ENCODE measurements around the gene THRB.
"Not testable (repeated sequence)": the region's sequence is repeated elsewhere in the genome, so short reads cannot be mapped to it uniquely, and the experiment has no call there.

THRB gene

DNA sequence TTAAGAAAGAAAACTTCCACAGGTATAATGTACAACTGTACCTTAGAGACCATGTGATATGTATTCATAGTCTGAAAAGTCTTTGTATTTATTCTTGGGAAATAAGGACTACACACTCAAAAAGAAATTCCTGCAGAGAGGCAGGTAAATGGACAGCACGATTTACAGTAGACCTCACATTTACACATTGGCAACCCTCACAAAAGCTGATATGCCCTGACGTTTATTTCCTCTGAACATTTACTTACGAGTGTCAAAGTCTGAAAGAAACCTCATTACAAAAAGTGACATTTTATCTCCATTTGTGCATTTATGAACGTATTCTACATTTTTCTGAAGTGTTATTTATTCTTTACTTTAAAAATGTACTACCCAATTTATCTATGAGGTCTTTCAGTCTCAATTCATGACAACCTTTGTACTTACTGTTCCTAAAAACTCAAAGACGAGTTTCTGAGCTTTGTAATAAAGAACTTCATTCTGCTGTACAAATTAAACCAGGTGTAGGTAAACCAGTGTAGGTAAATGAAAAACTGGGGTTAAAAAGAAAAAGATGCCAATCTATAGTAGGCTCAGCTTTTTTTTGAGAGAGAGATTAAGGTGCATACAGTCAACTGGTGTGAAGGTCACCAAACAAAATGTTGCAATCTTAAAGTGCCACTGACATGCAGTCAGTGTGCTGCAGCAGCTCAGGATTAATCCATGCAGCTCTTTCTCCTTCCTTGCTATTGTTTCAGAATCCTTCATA lies 44.3 kb downstream of the THRB start:
- in situ Hi-C loops (cut with MboI; ENCODE audit: low sequenced_read_pairs) = no loop called here

DNA sequence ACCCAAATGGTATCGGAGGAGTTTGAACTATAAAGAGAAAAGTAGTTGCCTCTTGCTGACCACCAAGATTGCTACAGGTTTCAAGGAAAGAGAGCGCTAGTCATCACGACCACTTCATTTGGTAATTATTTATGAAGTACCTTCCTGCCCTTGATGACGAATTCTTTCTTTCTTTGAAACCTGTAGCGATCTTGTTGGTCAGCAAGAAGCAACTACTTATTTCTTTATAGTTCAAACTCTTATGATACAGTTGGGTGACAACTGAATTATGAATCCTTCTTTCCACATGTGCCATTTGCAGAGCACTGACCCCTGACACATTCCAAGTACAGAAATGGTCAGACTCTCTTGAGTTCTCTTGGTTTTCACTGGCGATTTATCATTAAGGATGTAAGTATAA lies 46.8 kb downstream of the THRB start:
- in situ Hi-C loops (cut with MboI; ENCODE audit: low sequenced_read_pairs) = no loop called here

DNA sequence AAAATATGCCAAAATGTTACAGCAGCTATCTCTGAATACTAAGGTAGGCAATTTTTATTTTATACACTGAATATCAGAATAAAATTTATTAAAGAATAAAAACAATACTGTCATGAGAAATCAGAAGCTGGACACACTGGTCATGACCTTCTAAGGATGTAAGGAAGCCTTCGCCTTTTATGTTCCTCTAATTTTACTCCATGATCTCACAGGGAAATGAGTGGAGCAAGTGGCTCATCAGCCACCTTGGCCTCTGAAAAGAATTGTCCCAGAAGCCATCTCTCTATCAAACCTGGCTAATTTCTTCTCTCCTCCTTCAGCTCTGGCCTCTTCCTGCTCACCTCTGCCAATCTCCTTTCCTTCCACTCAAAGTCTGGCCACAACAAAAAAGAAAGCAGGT lies 48.6 kb downstream of the THRB start:
- in situ Hi-C loops (cut with MboI; ENCODE audit: low sequenced_read_pairs) = no loop called here

DNA sequence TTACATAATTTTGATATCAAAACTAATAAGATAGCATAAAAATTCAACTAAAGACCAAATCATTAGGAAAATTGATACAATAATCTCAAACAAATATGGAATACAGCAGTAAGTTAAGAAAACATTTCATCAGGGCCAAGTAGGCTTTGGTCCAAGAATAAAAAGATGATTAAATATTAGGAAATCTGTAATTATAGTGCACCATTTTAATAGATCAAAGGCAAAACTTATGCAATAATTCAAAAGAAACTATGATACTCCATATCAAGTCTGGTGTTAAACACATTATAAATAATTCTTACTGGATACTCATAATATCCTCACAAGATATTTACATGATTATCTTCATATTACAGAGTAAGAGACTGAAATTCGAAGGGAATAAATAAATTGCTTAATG lies 51.2 kb downstream of the THRB start:
- in situ Hi-C loops (cut with MboI; ENCODE audit: low sequenced_read_pairs) = no loop called here

DNA sequence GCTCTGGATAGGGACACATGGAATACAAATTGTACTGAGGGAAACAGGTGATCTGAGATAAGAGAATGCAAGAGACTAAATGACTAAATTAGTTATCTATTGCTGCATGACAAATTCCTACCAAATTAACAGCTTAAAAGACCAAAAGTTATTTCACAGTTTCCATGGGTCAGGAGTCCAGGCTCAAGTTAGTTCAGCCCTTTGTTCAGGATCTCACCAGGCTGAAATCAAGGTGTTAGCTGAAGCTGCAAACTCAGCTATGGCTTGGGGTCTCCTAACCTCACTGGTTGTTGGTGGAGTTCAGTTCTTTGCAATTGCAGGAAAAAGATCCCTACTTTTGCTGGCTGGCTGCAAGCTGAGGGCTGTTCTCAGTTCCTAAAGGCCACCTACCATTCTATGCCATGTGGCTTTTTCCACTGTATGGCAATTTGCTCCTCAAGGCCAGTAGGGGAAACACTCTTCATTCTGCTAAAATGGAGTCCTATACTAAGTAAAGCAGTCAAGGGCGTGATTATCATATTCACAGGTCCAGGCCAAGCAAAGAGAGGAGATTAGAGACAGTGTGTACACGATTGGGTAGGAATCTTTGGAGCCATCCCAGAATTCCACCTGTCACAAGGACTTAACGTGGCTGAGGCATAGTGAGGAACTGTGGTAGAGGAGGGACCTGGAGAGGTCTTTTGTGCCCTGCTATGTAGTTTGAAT lies 53.7 kb downstream of the THRB start:
- in situ Hi-C loops (cut with MboI; ENCODE audit: low sequenced_read_pairs) = no loop called here

DNA sequence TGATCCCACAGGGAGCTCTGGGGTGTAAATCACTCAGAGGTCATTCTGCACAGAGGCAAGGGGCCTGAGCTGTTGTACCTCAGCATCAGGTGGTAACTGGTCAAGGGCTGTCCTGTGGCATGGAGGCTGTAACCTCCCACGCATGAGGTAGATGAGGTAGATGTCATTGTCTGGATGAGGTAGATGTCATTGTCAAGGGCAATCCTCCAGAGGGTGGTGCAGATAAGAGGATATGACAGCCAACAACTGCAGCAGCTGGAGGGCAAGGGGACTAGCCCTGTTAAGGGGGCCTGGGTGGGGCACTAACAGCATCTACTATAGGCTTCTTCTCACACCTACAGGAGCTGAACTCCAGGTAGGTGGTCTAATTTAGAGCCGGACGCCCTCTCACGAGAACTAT lies 55.6 kb downstream of the THRB start:
- in situ Hi-C loops (cut with MboI; ENCODE audit: low sequenced_read_pairs) = no loop called here

DNA sequence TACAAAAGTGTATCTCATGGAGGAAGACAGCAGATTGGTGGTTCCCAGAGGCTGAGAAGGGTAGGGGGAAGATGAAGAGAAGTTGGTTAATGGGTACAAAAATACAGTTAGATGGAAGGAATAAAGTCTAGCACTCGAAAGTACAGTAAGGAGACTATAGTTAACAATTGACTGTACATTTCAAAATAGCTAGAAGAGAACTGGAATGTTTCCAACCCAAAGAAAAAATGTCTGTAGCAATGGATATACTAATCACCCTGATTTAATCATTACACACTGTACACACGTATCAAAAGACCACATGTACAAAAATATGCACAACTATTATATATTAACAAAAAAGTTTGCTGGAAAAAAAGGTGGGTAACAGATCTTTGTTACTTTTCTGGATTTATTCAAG lies 57.3 kb downstream of the THRB start:
- in situ Hi-C loops (cut with MboI; ENCODE audit: low sequenced_read_pairs) = no loop called here

DNA sequence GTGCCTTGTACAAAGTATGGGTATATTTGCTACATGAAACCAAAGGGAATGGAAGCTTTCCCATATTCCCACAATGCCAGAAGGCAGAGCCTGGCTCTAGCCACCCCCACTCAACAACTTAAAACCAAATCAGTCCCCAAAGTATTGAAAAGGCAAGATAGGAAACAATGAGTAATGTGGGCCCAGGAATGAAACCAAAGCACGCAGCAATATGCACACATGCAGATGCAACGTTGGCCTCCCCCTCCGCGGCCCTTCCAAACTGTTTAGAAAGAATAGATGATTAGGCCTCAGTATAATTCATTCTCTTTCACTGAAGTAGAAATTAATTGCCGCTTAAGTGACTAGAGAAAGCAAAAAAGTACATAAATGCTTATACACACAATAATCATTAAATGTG lies 59.1 kb downstream of the THRB start:
- in situ Hi-C loops (cut with MboI; ENCODE audit: low sequenced_read_pairs) = no loop called here

DNA sequence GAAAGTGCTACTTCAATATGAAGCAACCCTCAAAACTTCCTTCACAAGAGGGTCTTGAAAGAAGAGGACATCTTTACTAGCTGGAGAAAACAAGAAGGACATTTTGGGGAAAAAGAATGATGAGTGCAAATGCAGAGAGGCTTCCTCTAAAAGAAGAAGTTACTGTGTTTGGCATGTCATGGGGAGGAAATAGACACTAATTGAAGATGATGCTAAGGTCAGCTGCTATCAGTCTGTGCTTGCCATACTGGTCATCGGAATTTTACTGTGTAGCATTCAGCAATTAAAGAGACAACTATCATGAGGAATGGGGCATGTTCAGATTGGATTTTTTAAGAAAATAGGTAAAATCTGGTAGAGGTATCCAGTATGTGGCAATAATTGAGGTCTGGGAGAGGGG lies 60.0 kb downstream of the THRB start:
- in situ Hi-C loops (cut with MboI; ENCODE audit: low sequenced_read_pairs) = no loop called here

DNA sequence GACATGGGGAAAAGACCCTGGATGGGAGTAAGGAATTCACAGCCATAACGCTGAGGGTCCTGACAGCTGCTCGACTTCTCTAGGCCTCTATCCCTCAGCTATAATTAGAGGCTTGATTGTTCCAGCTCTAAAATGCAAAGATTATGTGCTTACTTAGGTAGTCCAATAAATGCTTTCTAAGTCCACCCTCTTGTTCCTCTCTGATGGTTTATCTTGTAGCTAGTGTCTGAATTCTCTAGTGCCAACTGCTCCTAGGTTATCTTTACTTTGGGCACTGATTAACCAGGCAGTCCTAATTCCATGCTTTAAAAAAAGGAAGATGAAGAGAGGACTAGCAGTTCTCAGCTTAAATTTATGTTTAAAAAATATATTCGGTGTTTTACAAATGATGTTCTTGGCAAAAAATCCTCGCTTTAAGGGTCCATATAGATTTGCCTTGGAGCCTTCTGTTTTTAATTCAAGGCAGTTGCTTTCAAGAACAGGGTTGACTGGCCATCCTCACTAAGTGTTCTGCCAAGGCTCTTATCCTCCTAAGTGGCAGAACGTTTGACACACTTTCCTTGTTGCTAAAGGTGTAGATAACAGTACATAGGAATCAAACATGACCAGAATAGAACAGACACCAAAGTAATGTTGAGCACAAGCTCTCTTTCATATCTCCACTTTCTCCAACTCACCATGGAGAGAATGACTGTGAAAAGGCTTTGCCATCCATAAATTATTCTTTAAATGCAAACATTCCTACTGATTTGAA lies 60.6 kb downstream of the THRB start:
- in situ Hi-C loops (cut with MboI; ENCODE audit: low sequenced_read_pairs) = no loop called here

DNA sequence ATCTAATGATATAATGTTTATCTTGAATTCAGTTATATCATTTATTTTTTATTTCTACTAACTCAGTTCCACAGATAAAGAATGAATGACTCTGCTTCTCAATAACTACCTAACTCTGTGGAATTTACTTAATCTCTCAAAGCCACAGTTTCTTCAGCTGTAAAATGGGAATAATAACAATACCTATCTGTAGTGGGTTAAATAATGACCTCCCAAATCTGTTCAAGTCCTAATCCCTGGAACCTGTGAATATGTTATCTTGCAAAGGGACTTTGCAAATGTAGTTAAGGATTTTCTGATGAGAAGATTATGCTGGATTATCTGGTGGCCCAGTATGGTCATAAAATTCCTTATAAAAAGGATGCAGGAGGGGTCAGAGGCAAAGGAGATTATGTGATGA lies 61.7 kb downstream of the THRB start:
- in situ Hi-C loops (cut with MboI; ENCODE audit: low sequenced_read_pairs) = no loop called here

DNA sequence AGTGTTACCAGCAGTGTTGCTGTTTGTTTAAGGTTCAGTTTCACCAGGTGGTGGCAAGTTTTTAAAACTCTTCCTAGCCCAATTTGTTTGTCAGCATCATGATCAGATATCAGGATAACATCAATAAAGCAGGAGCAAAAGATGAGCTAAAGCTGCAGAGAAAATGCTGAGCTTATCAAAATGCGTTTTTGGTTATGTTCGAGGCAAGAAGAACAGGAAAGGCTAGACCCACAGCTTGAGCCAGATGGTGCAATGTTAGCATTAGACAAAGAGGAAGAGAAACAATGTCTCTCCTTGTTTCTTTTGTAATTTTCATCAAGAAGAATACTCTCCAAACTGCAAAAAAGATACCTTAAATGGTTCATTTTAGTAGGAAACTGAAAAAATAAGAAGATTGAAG lies 66.2 kb downstream of the THRB start:
- in situ Hi-C loops (cut with MboI; ENCODE audit: low sequenced_read_pairs) = no loop called here

DNA sequence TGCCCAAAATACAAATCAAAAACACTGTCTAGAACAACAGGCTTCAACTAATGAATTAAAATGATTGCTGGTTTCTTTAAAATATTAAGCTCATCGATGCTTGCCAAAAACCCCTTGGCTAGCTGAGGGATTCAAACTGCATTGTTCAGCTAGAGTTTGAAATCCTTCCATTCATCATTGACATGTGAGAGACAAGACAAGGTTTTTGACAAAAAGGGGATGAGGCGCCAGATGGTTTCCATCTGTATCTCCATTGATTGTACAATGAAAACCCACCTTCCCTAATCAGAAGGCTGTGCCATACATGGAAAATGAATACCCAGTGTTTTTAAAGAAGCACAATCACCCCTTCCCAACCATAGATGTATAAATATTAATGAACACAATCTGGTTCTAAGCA lies 67.8 kb downstream of the THRB start:
- in situ Hi-C loops (cut with MboI; ENCODE audit: low sequenced_read_pairs) = no loop called here

DNA sequence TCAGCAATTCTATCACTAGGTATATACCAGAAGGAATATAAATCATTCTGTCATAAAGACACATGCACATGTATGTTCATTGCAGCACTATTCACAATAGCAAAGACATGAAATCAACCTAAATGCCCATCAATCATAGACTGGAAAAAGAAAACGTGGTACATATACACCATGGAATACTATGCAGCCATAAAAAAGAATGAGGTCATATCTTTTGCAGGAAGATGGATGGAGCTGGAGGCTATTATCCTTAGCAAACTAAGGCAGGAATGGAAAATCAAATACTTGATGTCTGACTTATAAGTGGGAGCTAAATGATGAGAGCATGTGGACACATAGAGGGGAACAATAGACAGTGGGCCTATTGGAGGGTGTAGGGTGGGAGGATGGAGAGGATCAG lies 73.8 kb downstream of the THRB start:
- in situ Hi-C loops (cut with MboI; ENCODE audit: low sequenced_read_pairs) = not testable (repeated sequence)

DNA sequence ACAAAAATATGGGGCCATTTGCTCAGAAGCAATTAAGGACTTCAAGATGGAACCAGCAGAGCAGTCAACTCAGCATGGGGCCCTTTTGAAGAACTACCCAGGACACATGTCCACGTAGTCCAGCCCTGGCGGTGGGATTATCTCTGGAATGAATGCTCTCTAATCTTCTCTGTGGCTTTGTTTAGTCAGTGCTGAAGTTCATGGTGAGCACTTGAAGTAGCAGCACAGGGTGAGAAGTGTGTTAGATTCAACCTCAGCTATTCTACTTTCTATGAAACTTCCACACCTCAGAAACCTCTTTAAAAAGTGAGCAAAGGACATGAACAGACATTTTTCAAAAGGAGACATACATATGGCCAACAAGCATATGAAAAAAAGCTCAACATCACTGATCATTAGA lies 74.4 kb downstream of the THRB start:
- in situ Hi-C loops (cut with MboI; ENCODE audit: low sequenced_read_pairs) = no loop called here

DNA sequence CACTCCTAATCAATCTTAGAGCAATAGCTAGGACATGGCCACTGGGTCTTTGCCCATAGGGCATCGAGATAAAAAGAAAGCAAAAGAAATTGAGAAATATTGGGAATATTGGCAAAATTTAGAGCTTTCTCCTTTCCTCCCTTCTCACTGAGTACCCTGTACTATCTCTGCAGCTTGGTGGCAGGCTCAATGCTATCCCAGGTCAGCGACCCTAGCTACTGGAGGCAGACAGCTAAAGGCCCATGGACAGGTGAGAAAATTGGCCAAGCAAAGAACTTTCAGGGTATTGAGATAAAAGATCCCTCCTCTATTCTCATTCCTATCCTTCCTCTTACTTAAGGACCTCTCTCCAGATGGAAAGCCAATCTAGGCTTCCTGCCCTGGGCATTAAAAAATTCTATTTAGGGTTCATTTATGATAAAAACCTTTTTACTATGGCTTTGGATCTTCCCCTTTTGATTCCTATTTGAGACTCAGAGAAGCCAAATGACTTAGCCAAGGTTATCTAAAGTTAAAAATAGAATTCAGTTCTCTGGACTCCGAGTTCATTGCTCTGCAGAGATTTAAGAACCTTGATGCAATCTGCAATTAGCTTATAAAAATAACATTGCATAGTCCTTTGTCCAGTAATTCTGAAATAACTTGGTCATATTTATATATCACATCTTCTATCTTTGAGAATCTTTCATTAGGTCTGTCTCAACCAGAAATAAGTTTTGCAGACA lies 75.4 kb downstream of the THRB start:
- in situ Hi-C loops (cut with MboI; ENCODE audit: low sequenced_read_pairs) = no loop called here

DNA sequence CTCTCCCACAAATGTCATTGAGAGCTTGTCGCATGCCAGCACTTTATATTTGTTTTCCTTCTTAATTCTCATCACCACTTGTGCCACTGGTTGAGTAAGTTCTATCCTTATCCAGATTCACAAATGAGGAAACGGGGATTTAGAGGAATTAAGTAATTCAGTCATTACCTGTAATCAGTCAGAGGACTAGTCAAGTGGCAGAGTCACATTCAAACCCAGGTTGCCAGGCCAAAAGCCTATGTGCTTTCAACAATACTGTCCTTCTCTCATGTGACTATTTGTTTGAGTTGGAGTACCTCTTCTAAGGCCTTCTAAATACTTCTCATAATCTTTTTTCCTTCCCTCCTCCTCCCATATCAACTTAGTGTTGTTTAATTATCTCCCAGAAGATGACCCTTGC lies 76.9 kb downstream of the THRB start:
- in situ Hi-C loops (cut with MboI; ENCODE audit: low sequenced_read_pairs) = no loop called here

DNA sequence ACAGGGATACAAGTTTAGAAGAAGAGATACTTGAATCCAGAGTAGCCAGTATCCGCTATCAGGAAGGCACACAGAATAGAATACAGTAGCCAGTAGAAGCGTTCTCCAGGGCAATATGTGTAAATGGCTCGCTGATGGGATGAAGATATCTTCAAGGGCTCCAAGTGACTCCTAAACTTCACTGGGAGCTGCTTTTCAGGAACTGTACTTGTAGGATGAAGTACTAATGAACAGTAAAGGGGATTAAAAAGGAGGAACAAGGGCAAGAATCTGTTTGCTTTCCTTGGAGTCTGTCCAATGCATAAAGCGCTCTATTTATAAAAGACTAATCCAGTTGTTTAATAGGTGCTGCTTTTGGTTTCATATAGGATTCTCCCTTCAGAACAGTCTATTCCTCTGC lies 78.4 kb downstream of the THRB start:
- in situ Hi-C loops (cut with MboI; ENCODE audit: low sequenced_read_pairs) = no loop called here

DNA sequence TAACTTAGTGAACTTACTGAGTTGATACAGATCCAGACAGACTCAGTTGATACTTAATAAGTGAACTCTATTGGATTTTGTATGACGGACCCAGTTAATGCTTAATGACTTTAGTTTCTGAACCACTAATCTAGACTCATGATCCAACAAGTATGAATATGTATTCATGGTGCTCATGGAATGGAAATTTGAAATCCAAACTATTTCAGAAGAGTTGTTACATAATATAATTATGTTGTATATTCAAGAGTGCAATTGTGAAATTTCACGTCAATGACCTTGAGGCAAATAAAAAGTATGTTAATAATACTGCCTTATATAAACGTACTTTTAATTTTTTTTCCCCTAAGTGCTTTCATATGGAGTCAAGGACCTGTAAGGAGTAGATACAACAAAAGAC lies 78.8 kb downstream of the THRB start:
- in situ Hi-C loops (cut with MboI; ENCODE audit: low sequenced_read_pairs) = no loop called here

DNA sequence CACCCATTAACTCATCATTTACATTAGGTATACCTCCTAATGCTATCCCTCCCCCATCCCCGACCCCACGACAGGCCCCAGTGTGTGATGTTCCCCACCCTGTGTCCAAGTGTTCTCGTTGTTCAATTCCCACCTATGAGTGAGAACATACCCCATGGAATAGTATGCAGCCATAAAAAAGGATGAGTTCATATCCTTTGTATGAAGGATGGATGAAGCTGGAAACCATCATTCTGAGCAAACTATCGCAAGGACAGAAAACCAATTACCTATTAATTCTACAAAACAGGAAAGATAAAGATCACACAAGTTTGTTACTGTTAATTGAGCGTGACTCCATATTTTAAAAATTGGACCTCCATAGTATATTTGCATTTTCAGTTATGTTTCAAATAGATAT lies 81.0 kb downstream of the THRB start:
- in situ Hi-C loops (cut with MboI; ENCODE audit: low sequenced_read_pairs) = not testable (repeated sequence)

DNA sequence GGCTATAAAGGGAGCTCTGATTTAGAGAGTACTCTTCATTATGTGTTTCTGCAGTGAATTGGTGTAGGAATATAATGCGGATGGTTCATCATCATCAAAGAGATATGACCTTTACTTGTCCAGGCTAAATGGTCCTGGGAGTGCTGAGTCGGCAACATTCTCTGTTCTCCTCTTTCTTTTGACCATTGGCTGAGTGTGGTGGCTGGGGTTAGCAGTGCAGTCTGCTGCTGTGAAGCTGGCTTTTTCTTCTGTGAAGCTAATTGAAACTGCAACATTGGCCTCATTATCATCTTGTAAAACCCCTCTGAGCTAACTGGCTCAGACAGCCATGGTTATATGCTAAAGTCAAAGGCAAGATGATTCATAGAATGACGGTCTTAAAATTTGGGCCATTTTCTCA lies 83.8 kb downstream of the THRB start:
- in situ Hi-C loops (cut with MboI; ENCODE audit: low sequenced_read_pairs) = no loop called here
